Gastrocnemius medialis (tissue), 4 donors: ENCODE results near the gene KLK15.

Source experiments
- POLR2A ChIP-seq, 2 donors: fragments of 450-650 bp; IDR thresholded peaks; one replicate each; pipeline ENCODE4 v1.6.1; 2017; ENCODE audit warnings: antibody characterized with exemption in 2 of 2, mild to moderate bottlenecking in 2 of 2, moderate library complexity in 2 of 2
- TF ChIP-seq, protein P1 (sequence below), 5 experiments: fragments of 450-650 bp in 3 of 5; fragments of 200-600 bp in 2 of 5; sonication (generic) in 2 of 5; IDR thresholded peaks in 4 of 5; conservative IDR thresholded peaks in 1 of 5; 1 replicate in 4 of 5; 2 replicates in 1 of 5; pipeline ENCODE4 v1.5.1; 2016 to 2019; ENCODE audit warnings: antibody characterized with exemption in 5 of 5, mild to moderate bottlenecking in 3 of 5, moderate library complexity in 3 of 5

DNA sequence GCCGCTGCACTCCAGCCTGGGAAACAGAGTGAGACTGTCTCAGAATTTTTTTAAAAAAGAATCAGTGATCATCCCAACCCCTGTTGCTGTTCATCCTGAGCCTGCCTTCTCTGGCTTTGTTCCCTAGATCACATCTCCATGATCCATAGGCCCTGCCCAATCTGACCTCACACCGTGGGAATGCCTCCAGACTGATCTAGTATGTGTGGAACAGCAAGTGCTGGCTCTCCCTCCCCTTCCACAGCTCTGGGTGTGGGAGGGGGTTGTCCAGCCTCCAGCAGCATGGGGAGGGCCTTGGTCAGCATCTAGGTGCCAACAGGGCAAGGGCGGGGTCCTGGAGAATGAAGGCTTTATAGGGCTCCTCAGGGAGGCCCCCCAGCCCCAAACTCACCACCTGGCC lies 39.7 kb upstream of the KLK15 start, which contains the start of gene KLK2:
- TF ChIP-seq, protein P1, sequence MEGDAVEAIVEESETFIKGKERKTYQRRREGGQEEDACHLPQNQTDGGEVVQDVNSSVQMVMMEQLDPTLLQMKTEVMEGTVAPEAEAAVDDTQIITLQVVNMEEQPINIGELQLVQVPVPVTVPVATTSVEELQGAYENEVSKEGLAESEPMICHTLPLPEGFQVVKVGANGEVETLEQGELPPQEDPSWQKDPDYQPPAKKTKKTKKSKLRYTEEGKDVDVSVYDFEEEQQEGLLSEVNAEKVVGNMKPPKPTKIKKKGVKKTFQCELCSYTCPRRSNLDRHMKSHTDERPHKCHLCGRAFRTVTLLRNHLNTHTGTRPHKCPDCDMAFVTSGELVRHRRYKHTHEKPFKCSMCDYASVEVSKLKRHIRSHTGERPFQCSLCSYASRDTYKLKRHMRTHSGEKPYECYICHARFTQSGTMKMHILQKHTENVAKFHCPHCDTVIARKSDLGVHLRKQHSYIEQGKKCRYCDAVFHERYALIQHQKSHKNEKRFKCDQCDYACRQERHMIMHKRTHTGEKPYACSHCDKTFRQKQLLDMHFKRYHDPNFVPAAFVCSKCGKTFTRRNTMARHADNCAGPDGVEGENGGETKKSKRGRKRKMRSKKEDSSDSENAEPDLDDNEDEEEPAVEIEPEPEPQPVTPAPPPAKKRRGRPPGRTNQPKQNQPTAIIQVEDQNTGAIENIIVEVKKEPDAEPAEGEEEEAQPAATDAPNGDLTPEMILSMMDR (IDR thresholded peaks at IDR 0.05 in 4 of 5, conservative IDR thresholded peaks at IDR 0.05 in 1 of 5): no peak
- no peak for TF ChIP-seq POLR2A (IDR thresholded peaks at IDR 0.05)
